GM23248 (cell line): ENCODE data around the gene PEAR1. TPM values are rescaled to one million over a fixed set of nuclear protein-coding genes. Genes with fewer than 3 reads are reported as not detected.

Source experiments
- DNase-seq: peaks from one replicate; pipeline ENCODE4 v3.0.0-alpha.2; 2015
- H2AFZ ChIP-seq: fragments of 200-600 bp; sonication (generic); 2 replicates; pipeline ENCODE4 v1.6.1; 2016; ENCODE audit warnings: antibody characterized with exemption
- H3F3A ChIP-seq: fragments of 200-600 bp; sonication (generic); 2 replicates; pipeline ENCODE4 v1.6.1; 2016; ENCODE audit warnings: mild to moderate bottlenecking, antibody characterized with exemption, mixed run types; ENCODE audit not compliant: insufficient read depth
- H3K27ac ChIP-seq: fragments of 200-600 bp; sonication (generic); 2 replicates; pipeline ENCODE4 v1.5.1; 2016; ENCODE audit warnings: mild to moderate bottlenecking
- H3K27me3 ChIP-seq: fragments of 200-600 bp; sonication (generic); replicated peaks from 2 replicates; pipeline ENCODE4 v1.6.1; 2016; ENCODE audit warnings: mild to moderate bottlenecking; ENCODE audit not compliant: insufficient read depth
- H3K36me3 ChIP-seq: fragments of 200-600 bp; sonication (generic); 2 replicates; pipeline ENCODE4 v1.6.1; 2016; ENCODE audit warnings: low read depth, mild to moderate bottlenecking
- H3K4me1 ChIP-seq: fragments of 200-600 bp; sonication (generic); 2 replicates; pipeline ENCODE4 v1.6.1; 2016; ENCODE audit warnings: mild to moderate bottlenecking; ENCODE audit not compliant: insufficient read depth
- H3K4me2 ChIP-seq: fragments of 200-600 bp; sonication (generic); one replicate; pipeline ENCODE4 v1.6.1; 2016; ENCODE audit warnings: mild to moderate bottlenecking; ENCODE audit not compliant: unreplicated experiment
- H3K4me3 ChIP-seq: fragments of 200-600 bp; sonication (generic); 2 replicates; pipeline ENCODE4 v1.5.1; 2016; ENCODE audit warnings: mild to moderate bottlenecking
- H3K79me2 ChIP-seq: fragments of 200-600 bp; sonication (generic); 2 replicates; pipeline ENCODE4 v1.6.1; 2016; ENCODE audit warnings: mild to moderate bottlenecking; ENCODE audit not compliant: insufficient read depth
- H3K9ac ChIP-seq: fragments of 200-600 bp; sonication (generic); 2 replicates; pipeline ENCODE4 v1.6.1; 2016; ENCODE audit warnings: mild to moderate bottlenecking
- H3K9me2 ChIP-seq: fragments of 200-600 bp; sonication (generic); 2 replicates; pipeline ENCODE4 v1.6.1; 2016; ENCODE audit warnings: mixed run types, mild to moderate bottlenecking, moderate library complexity; ENCODE audit not compliant: insufficient read depth
- H3K9me3 ChIP-seq: fragments of 200-600 bp; sonication (generic); one replicate; pipeline ENCODE4 v1.6.1; 2017; ENCODE audit warnings: low read depth
- H4K20me1 ChIP-seq: fragments of 200-600 bp; sonication (generic); 2 replicates; pipeline ENCODE4 v1.6.0; 2016; ENCODE audit not compliant: insufficient read depth
- EZH2 ChIP-seq: fragments of 200-600 bp; sonication (generic); IDR thresholded peaks from 2 replicates; pipeline ENCODE4 v1.6.1; 2018; ENCODE audit warnings: antibody characterized with exemption, mild to moderate bottlenecking; ENCODE audit not compliant: insufficient read depth, poor library complexity, severe bottlenecking
- EZH2phosphoT487 ChIP-seq: fragments of 200-600 bp; sonication (generic); IDR thresholded peaks from 2 replicates; pipeline ENCODE4 v1.6.1; 2018; ENCODE audit warnings: antibody characterized with exemption, moderate library complexity, mild to moderate bottlenecking, low read depth; ENCODE audit not compliant: insufficient read depth
- WGBS, 2 experiments: methylation state at CpG; one replicate each; pipeline ENCODE4 v1.1.6; 2015 to 2017; ENCODE audit warnings: low lambda C conversion rate in 2 of 2, low coverage in 1 of 2; ENCODE audit errors: missing lambda C conversion rate in 2 of 2; 5-methylcytosine and 5-hydroxymethylcytosine counted together
- in situ Hi-C: fragments of 300-500 bp; cut with MboI; formaldehyde crosslinking; loops from 2 replicates; pipeline ENCODE4 v1.15.0; 2020
- polyA plus RNA-seq: library from polyadenylated mRNA; unstranded; fragments of >200 nt; fragmentation: Nextera tagmentation; extraction: Ambion mirVana; gene quantifications from 2 replicates; pipeline ENCODE4 v1.2.1, GENCODE V29; 2016
- total RNA-seq: library from RNA; depleted of rRNA; stranded (reverse); fragments of >200 nt; shearing (Covaris generic); gene quantifications from 2 replicates; pipeline ENCODE4 v1.2.3, GENCODE V29; 2014

PEAR1 gene
- total and polyA plus RNA-seq, 2 experiments from 2014 or later, result 1.2 to 2.2 TPM

DNA sequence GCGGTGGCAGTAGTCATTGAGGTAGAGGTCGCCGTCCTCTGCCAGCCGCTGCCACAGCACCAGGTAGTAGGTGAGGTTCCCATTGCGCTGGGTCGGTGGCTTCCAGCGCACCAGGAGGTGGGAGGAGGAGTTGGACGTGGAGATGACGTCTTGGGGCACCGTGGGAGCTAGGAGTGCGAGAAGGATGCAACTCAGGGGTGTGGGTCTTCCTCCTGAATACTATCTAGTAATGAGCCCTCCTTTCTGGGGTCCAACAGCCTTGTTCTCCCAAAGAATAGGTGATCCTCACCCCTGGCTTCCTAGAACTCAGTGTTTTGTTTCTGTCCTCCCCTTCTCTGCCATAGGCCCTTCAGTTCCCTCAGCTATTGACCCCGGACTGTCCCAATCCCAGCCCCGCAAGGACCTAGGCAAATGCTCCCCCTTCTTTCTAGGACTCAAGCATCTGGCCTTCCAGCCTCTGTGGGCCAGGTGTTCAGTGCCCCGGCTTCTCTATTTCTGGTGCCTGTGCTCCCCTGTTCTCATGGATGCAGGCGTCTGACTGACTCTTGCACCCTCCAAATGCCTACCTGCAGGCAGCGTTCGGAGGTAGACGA, 47.5 kb upstream of the PEAR1 start:
- WGBS, 2 experiments, result 48 to 49% methylated on average over 18 of the region's 18 CpGs
- Histone ChIP-seq H3K9me3 (no peaks in the 10 kb centered on the region), H3K4me1 (no peaks in the 10 kb centered on the region), H3K27ac (no peak overlapping the region), H3K79me2 (no peaks in the 10 kb centered on the region), H3K9ac (no peak overlapping the region), H2AFZ (no peak overlapping the region), H3K27me3 (peaks cover 57% of the 10 kb centered on the region), H3K4me3 (no peak overlapping the region), H4K20me1 (no peaks in the 10 kb centered on the region), H3K36me3 (no peaks in the 10 kb centered on the region), H3K9me2 (no peaks in the 10 kb centered on the region), H3F3A (no peaks in the 10 kb centered on the region), H3K4me2 (no peak overlapping the region)
- TF ChIP-seq EZH2, result no peak
- TF ChIP-seq EZH2phosphoT487, result no peak
- in situ Hi-C loops, result no loop called here
- no peak for DNase-seq

DNA sequence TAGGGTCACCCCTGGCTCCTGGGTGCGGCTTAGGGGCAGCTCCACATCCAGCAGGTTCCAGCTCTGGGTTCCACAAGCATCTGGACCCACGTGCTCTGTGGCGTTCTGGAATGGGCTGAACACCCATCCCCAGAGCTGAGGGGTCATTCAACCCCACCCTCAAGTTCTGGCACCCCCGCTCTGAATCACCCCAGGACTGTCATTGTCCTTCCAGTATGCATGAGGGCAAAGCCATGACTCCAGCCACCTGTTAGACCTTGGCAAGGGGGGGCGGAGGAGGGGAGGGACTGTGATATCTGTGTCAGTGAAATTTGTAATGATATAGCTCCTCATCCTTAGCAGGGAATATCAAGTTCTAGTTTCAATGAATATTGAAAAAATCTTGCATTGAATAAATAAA, 46.9 kb upstream of the PEAR1 start:
- Histone ChIP-seq H3K4me2 (no peak overlapping the region), H3F3A (no peaks in the 10 kb centered on the region), H3K27me3 (peaks cover 56% of the 10 kb centered on the region), H3K4me3 (no peak overlapping the region), H3K27ac (no peak overlapping the region), H3K9me3 (no peaks in the 10 kb centered on the region), H4K20me1 (no peaks in the 10 kb centered on the region), H3K36me3 (no peaks in the 10 kb centered on the region), H3K9ac (no peak overlapping the region), H3K79me2 (no peaks in the 10 kb centered on the region), H2AFZ (no peak overlapping the region), H3K4me1 (no peaks in the 10 kb centered on the region), H3K9me2 (no peaks in the 10 kb centered on the region)
- in situ Hi-C loops, result no loop called here
- 92 to 98% methylated on average over 3 to 5 of the region's 5 CpGs for WGBS, 2 experiments
- DNase-seq, result no peak
- no peak for TF ChIP-seq EZH2phosphoT487
- TF ChIP-seq EZH2, result no peak

DNA sequence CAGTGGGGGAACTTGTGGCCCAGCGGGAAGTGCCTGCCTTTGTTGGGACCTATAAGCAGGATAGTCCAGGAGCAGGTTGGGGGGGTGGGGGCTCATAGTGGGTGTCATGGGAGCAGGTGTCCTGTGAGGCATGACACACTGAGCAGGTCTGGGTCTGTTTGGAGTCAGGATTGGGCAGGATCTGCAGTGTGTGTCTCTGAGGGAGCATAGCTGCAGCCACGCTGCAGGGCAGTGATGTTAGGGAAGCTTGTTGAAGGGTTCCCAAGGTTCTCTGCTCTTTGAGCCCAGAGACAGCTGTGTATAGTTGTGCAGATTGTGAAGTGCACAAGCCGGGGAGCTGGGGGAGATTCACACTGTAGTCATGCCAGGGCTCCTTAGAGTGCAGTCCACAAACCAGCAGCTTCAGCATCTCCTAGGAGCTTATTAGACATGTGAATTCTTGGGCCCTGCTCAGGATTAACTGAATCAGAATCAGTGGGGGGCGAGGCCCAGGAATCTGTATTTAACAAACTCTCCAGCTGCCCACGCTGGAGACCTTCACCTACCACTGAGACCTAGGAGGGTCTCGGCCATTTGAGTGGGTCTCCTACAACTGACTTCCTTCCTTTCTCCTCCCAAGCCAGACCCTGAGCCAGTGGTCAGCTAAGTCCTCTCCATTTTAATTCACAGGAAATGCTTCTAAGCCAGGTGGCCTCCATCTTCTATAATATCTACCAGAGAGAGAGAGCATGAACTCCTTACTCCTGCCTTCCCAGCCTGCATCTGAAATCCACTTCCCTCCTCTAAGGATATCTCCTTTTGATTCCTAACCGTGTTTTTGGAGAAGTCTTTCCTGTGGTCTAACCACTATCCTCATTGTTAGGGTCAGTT, 45.7 kb upstream of the PEAR1 start:
- no peak for DNase-seq
- no peak overlapping the region for H2AFZ ChIP-seq
- no peaks in the 10 kb centered on the region for H3K4me1 ChIP-seq
- in situ Hi-C loops, result no loop called here
- no peak overlapping the region for H3K4me2 ChIP-seq
- 50 to 57% methylated on average over 7 of the region's 7 CpGs for WGBS, 2 experiments
- H3K36me3 ChIP-seq, result no peaks in the 10 kb centered on the region
- peaks cover 54% of the 10 kb centered on the region for H3K27me3 ChIP-seq
- H3F3A ChIP-seq, result no peaks in the 10 kb centered on the region
- TF ChIP-seq EZH2 (no peak), EZH2phosphoT487 (no peak)
- H3K79me2 ChIP-seq, result no peaks in the 10 kb centered on the region
- H3K9me3 ChIP-seq, result no peaks in the 10 kb centered on the region
- H3K27ac ChIP-seq, result no peak overlapping the region
- H3K4me3 ChIP-seq, result no peak overlapping the region
- H3K9ac ChIP-seq, result no peak overlapping the region
- H4K20me1 ChIP-seq, result no peaks in the 10 kb centered on the region
- H3K9me2 ChIP-seq, result no peaks in the 10 kb centered on the region

DNA sequence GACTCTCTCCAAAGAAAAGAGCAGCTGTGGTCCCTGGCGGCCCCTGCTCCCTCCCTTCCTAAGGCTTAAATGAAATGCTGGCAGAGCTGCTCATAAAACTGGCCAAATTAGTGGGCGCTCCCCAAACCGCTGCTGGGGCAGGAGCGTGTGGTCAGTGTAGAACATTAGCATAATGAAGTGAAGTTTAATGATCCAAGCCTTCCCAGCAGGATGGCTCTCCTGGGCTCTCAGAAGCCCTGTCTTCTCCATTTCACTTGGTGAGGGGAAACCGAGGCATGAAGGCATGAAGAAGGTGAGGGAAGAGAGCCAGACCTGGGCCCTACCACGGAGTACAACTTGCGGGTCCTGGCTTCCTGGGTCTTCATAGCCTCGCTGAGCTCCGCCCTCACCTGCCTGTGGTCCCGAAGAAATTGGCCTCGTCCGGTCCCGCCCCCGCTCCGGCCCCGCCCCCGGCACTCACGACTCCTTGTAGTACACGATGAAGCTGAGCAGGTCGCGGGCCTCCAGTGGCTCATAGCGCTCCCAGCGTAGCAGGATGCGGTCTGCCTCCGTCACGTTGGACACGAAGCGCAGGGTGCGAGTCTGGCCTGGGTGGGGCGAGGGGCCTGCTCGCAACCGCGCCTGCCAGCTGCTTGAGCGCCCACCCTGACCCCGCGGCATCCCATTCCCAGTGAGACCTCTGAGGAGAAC, 44.9 kb upstream of the PEAR1 start:
- Histone ChIP-seq H3K27me3 (peaks cover 46% of the 10 kb centered on the region), H3K27ac (no peak overlapping the region), H3F3A (no peaks in the 10 kb centered on the region), H3K4me3 (no peak overlapping the region), H3K4me1 (no peaks in the 10 kb centered on the region), H4K20me1 (no peaks in the 10 kb centered on the region), H3K9me2 (no peaks in the 10 kb centered on the region), H3K9me3 (no peaks in the 10 kb centered on the region), H3K36me3 (no peaks in the 10 kb centered on the region), H3K9ac (no peak overlapping the region), H3K79me2 (no peaks in the 10 kb centered on the region), H2AFZ (no peak overlapping the region), H3K4me2 (no peak overlapping the region)
- DNase-seq, result peak; percentile 45
- TF ChIP-seq EZH2phosphoT487 (no peak), EZH2 (no peak)
- WGBS, 2 experiments, result 11 to 14% methylated on average over 34 to 36 of the region's 36 CpGs
- in situ Hi-C loops, result no loop called here
